HG03460 (cell line): ENCODE measurements around the gene CSNK1A1.
"Not testable (repeated sequence)": the region's sequence is repeated elsewhere in the genome, so short reads cannot be mapped to it uniquely, and the experiment has no call there.

Experiments
- ATAC-seq: cut with Tn5 transposase; IDR thresholded peaks from one replicate; pipeline ENCODE4 v1.9.1; 2021; ENCODE audit not compliant: unreplicated experiment

CSNK1A1 gene

DNA sequence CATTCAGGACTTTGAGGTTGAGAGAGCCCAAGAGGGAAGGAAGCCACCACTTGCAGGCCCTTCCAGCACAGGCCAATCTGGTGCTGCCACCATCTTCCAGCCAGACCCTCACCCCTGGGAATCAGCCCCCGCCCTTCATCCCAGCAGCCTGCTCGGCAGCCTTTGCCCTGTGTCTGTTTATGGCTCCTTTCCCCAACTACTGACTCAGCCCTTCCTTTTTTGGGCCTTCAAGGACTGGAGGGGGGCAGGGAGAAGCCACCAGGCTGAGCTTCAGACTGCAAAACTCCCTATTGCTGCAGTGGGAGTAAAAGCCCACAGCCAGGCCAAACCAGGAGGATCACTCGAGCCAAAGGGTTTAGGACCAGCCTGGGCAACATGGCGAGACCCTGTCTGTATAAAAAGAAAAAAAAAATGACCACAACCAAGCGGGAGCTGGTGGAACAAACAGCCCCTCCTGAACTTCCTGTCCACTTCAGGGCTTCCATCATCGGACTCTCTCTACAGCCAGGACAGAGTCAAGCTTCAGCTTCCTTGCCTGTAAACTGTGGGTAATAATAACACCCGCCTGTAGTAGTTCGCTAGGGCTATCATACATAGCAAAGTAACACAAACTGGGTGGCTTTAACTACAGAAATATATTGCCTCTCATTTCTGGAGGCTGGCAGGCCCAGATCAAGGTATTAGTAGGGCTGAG is 86.3 kb downstream of the CSNK1A1 start:
- ATAC-seq = no peak

DNA sequence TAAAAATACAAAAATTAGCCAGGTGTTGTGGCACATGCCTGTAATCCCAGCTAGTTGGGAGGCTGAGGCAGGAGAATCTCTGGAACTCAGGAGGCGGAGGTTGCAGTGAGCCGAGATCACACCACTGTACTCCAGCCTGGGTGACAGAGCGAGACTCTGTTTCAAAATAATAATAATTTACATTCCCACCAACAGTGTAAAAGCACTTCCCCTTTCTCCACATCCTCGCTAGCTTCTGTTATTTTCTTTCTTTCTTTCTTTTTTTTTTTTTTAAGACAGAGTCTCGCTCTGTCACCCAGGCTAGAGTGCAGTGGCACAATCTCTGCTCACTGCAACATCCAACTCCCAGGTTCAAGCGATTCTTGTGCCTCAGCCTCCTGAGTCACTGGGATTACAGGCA is 89.3 kb downstream of the CSNK1A1 start:
- not testable (repeated sequence) for ATAC-seq

DNA sequence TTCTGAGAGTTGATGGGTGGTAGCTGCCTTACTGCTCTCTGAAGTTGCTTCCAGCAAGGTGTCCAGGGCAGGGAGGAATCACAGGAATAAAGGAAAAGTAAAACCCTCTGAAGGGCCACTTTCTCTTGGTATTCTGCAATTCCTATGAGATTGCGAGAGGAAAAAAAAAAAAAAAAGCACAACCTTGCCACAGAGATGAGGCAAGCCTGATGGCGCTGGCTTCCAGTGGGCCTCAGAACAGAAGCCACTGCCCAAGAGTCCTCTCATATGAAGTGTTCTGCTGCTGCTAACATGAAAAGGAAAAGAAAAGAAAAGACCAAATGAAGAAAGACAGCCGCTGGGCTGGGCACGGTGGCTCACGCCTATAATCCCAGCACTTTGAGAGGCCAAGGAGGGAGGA is 91.3 kb downstream of the CSNK1A1 start:
- ATAC-seq = no peak

DNA sequence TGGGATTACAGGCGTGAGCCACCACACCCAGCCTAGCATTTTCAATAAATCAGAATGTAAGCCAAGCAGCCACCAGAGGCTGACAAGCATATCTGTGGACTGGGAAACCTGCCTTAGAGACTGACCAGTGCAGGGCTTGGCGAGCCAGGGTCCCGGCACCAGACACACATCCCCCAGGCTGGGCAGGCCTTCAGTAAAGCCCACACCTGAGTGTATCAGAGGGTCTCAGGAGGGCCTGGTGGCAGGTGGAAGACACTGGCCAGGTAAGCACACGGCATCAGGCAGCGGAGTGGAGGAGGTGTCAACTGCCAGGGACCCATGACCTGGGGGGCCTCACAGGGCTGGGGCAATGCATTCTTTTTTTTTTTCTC is 93.9 kb downstream of the CSNK1A1 start:
- no peak for ATAC-seq

DNA sequence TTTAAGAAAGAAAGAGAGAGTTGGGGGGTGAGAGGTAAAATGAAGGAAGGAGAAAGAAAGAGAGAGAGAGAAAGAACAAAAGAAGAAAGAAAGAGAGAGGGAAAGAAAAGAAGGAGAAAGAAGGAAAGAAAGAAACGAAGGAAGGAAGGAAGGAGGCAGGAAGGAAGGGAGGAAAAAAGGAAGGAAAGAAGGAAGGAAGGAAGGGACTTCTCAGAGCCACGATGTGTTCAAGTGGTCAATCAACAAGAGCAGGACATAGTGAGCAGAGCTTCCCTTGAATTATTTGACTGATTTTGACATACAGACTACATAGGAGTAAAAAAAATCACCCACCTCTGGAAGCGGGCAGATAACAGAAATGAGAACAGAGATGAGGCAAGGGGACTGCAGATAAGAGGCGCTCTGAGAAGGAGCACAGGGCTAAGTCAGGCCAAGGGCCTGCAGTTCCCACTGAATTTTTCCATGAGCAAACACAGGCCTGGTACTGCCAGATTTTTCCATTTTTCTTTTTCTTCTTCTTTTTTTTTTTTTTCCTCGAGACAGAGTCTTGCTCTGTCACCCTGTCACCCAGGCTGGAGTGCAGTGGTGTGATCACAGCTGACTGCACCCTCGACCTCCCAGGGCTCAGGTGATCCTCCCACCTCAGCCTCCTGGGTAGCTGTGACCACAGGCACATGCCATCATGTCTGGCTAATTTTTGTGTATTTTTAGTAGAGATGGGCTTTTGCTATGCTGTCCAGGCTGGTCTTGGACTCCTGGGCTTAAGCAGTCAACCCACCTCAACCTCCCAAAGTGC is 94.4 kb downstream of the CSNK1A1 start:
- no peak for ATAC-seq

DNA sequence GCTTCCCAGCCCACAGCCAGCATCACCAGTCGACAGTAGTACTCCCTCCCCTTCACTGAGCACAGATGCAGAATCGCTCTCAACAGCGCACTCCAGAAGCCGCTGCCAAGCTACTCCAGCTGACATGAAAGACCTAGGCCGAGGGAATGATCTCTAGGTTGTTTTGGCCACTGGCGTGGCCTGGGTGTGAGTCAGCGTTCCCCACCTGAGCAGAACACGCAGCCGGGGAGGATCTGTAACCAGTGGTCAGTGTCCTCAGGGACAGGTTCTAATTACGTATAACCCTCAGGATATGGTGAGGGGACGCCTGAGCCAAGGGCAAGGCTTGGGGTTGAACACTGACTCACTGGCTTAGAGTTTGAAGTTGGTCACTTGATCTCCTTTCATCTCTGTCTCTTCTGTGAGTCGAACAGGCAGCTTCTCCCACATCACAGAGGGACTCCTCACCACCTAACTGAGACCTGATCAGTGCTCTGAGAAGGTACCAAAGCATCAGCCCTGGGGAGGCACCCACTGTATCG is 95.3 kb downstream of the CSNK1A1 start:
- no peak for ATAC-seq

DNA sequence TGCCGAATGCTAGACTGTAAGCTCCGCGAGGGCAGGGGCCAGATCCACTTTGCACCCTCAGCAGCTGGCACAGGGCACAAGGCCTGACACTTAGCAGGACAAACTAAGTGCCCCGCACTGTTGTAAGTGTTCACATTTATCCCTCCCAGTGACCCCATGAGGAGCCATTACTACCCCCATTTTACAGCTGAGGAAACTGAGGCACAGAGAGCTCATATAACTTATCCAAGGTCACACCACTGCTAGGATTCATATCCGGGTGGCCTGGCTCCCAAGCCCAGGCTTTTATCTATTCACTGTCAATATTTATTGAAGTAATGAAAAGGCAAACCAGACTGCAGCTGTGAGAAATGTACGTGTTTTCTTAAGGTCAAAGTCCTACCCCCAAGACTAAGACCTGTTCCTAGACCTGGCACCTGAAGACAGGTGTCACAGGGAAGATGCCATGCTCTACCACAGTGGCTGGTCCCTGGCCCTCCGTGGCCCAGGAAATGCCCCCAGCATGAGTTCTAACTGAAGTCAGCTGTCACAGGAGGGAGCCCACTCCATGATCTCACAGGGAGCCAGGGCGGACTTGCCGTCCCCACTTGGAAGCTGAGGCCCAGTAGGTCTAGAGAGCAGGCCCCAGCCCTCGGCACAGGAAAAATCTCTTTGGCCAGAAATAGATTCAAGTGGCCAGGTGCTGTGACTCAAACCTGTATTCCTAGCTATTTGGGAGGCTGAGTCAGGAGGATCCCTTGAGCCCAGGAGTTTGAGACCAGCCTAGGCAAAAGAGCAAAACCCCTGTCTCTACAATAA is 97.4 kb downstream of the CSNK1A1 start:
- no peak for ATAC-seq

DNA sequence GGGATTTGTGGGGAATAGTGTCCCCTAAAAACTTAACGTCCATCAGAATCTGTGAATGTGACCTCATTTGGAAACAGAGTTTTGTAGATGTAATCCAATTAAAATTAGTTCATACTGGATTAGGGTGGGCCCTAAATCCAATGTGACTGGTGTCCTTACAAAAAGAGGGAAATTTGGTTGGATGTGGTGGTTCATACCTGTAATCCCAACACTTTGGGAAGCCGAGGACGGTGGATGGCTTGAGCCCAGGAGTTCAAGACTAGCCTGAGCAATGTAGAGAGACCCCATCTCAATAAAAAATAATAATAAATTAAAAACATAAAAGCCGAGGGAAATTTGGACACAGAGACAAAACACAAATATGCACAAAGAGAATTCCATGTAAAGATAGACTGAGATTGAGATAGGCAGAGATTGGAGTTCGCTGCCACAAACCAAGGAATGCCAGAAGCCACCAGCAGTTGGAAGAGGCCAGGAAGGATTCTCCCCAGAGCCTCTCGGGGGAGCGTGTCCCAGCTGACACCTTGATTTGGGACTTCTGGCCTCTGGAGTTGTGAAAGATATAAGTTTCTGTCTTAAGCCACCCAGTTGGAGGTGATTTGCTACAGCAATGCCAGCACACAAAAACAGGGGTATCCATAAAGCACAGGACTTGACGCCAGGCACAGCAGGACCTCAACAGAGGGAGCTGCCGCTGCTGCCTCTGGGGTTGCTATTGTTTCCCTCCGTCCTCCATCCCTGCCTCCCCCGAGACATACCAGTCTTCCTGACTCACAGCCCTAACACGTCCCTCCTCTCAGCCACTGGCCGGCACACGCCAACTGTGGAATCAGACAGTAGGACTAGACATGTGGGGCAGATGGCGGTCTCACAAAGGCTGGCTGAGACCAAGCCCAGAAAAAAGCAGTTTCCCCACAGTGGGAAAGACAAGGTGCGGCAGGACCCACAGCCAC is 98.3 kb downstream of the CSNK1A1 start:
- no peak for ATAC-seq

DNA sequence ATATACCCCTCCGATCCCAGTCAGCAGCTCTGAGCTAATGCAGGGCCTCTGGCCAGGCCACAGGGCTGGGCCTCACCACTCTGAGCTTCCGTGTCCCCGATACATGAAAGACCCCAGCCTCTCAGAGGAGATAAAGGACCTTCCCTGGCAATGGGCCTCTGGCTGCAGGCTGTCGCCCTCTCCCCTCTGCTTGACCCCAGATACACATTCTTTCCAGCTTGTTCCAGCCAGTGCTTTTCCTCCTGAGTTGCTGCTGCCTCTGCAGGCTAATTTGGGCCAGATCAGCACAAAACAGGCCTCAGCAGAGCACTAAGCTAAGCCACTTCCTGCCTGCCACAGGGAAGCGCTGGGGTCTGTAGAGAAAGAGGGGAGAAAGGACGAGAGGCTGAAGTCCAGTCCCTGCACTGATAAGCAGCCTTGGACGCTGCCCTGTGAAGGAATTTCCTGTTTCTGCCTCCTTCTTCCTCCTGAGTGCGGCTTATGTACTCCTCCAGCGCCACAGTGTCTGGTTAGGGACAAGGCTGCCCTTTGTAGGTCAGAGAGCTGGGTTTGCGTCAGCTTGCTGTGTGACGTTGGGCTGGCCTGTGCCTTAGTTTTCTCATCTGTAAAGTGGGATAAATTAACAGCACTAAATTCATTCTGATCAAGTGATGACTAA is 99.1 kb downstream of the CSNK1A1 start:
- no peak for ATAC-seq

DNA sequence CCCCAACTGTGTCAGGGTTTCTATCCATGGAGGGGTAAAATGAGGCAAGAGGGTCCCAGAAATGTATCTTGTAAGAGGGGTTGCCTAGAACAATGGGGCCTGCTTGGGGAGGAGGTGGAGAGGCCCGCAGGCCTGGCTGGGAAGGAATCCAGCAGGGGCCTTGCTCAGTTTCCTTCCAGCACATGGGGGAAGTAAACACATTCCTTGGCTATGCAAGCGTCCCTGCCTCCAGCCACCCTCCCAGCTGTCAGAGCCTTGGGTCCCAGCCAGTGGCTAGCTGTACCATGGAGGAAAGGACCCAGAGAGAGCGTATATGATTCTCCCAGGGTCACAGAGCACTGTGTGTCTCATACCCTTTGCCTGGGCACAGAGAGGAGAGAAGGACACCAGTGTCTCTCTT is 101.0 kb downstream of the CSNK1A1 start:
- ATAC-seq = no peak

DNA sequence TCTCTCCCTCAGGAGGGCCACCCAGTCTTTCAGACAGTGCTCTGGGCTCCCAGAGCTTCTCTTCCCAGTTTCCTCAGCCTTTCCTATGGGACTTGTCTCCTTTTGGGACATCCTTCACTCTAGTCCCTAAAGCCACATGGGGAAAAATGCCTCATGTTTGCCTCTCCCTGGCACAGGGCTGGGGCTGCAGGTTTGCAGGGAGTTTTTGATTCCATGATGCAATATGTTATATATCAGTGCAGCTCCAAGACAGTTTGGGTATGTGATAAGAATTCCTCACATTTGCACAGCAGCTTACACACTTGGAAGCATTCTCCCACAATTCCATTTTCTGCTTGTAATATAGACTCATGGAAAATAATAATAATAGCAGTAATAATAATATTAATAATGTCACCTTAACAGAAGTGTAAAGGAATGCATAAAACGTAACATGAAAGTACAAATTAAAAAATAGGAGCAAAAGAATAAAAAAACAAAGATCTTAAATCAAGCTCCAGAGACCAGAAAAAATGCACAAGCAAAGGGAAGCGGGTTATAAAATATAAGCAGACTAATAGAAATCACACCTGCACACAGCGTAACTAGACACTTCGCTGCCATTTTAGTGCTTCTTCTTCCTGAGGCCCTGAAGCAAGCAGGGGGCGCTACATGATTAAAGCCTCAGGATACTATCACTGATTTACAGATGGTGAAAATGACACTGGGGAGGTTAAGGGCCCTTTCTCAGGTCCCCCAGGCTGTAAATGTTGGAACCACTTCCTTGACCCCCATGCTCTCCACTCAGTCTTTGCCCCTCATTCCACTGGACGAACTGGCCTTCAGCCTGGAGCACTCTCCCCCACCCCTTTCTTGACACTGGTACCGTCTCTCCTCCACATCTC is 102.2 kb downstream of the CSNK1A1 start:
- no peak for ATAC-seq

DNA sequence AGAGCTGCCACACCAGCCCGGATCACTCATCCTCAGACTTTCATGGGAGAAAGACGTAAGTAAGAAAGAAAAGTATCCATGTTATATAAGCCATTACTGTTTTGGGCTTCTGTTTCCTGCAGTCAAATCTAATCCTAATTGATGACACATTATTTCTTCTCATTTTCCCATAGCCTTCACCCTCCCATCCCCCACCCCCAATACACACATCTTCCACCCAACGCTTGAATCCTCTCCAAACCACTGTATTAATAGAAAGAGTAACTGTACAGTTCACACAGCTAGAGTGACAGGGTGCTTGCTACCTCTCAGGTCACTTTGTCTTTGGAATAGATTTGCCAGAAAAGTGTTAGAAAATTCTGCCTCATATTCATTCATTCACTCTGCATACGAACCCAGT is 102.8 kb downstream of the CSNK1A1 start:
- no peak for ATAC-seq

DNA sequence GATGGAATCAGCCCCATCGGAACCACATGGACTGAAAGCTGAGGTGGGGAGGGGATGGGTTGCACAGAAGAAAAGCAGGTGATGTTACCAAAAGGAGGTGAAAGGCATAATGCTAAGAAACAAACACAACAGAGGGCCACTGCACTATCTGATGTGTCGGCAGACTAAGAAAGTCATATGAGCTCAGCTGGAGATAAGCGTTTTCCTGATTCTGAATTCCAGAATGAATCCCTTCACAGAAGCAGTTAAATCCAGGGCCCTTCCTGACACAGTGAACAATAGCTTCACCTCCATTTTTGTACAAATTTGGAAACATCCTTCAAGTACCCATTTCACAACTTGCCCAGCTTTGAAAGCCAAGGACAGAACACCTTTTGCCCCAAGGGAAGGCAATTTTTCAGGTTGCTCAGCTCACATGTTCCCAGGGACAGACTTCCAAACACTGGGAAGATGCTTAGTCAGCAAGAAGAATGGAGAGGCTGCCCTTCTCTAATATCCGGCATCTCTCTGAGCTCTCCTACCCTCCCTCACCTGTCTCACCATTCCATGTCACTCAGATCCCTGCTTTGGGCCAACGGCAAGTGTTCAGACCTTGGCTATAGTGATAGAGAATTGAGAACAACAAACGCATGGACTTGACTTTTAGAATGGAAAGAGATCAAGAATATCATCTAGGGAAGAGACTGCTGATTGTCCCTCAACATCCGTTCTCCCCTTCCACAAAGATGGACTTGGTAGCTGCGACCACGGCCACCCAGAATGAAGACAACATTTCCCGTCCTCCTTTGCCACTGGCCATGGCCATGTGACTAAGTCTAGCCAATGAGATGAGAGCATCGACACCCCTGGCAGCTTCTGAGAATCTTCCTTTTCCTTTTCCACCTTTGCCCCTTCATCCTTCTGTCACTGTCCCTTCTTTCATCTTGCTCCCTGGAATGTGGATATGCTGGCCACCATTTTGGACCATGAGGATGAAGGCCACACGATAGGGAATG is 103.6 kb downstream of the CSNK1A1 start:
- ATAC-seq = no peak

DNA sequence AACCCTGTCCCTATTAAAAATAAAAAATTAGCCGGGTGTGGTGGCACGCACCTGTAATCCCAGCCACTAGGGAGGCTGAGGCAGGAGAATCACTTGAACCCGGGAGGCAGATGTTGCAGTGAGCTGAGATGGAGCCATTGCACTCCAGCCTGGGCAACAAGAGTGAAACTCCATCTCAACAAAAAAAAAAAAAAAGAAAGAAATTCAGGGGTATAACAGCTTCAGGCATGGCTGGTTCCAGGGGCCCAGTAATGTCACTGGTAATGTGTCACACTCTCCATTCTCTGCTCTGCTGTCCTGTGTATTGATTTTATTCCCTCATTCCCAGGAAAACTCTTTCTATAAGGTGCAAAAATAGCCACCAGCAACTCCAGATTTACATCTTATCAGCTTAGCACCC is 104.4 kb downstream of the CSNK1A1 start:
- not testable (repeated sequence) for ATAC-seq

DNA sequence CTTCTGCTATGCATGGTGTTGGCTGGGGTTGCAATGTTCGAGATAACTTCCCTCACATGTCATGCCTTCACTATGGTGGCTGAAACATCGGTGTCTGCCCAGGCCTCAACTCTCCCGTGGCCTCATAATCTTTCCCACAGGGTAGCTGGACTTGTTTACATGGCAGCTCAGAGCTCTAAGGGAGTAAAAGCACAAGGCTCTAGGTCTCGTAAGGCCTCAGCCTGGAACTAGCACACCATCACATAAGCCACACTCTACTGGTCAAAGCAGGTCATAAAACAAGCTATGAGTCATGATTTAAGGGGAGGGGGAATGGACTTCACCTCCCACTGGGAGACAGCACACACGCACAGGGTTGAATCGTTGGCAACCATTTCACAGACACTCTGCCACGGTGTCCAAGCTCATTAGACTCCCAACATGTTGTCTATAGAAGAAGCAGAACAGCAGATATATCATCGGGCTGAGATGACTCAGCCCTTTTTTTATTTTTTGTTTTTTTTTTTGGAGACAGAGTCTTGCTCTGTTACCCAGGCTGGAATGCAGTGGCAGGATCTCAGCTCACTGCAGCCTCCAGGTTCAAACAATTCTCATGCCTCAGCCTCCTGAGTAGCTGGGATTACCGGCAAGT is 105.4 kb downstream of the CSNK1A1 start:
- ATAC-seq = no peak

DNA sequence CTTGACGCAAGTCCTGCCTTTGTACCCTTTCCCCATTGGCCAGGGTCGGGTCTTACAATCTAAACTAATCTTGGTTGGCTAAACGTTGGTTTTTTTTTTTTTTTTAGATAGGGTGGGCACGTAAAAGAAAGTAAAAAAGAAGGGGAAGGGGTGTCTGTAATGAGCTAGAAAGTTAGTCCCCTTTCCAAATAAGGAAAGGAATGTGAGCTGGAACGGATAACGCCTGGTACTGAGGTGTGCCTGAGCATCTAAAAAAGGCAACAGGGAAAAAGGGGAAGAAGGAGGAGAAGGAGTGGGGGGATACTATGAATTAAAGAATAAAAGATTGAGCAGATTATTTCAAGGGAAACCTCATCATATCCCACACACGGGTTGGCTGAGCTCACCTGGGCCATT is 105.9 kb downstream of the CSNK1A1 start:
- ATAC-seq = no peak

DNA sequence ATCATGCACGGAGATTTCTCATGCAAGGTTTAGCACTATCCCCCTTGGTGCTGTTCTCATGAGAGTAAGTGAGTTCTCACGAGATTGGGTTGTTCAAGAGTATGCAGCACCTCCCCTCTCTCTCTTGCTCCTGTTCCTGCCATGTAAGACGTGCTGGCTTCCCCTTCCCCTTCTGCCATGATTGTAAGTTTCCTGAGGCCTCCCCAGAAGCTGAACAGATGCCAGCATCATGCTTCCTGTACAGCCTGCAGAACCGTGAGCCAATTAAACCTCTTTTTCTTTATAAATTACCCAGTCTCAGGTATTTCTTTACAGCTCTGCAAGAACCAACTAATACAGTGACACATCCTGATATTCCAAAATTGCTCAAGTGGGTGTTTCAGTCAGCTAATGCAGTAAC is 106.8 kb downstream of the CSNK1A1 start:
- ATAC-seq = not testable (repeated sequence)
